ENCODE data around the gene PRR16.
"Not testable (repeated sequence)": the region's sequence is repeated elsewhere in the genome, so short reads cannot be mapped to it uniquely, and the experiment has no call there.

PRR16 gene

DNA sequence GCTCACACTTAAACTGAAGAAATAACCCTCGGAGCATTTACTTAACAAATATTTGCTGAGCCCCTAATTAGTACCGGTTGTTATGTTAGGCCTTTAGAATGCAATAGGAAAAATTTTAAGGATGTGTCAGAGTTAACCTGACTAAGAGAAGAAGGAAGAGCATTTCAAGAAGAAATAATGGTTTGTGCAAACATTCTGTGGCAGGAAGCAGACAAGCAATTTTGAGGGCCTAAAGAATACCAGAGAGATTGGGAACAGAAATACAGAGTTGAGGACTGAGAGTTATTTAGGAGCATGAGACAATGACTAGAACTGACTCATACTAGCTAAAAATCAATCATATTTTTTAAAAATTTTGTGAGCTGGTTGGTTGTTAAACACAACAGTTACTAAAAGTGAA is 218.8 kb downstream of the PRR16 start:
- no peak for DNase-seq

GRCh38 chr5:120683580-120683979 is 219.5 kb downstream of the PRR16 start:
- no peak for DNase-seq

GRCh38 chr5:120684213-120684612 is 220.1 kb downstream of the PRR16 start:
- no peak for DNase-seq

DNA sequence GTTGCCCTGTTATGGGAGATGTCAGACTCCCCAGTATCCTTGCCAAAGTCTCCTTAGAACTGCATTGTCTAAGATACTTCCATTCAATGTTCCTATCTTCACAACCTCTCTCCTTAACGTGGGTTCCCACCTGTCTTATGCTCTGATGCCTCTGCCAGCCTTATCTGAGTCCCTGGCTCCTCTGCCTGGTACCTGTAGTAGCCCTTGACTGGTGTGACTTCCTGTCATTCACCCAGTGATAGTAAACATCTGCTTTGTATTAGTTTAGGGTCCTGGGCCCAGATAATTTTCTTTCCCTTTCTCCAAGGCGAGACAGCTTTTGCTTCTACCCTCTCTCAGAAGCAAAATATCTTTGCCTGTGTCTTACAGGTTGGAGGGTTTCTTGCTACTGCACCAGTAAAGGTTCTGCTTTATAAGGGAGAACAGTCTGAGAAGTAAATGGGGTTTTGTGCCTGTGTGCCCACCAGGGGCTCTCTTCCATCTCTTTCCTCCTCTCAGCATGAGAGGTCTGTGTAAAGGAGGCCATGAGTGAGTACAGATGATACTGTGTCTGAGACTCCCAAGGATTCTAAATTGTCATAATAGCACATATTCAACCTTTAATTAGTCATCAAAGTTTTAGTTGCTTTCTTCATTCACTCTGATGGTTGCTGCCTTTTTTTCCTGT is 220.8 kb downstream of the PRR16 start:
- no peak for DNase-seq

DNA sequence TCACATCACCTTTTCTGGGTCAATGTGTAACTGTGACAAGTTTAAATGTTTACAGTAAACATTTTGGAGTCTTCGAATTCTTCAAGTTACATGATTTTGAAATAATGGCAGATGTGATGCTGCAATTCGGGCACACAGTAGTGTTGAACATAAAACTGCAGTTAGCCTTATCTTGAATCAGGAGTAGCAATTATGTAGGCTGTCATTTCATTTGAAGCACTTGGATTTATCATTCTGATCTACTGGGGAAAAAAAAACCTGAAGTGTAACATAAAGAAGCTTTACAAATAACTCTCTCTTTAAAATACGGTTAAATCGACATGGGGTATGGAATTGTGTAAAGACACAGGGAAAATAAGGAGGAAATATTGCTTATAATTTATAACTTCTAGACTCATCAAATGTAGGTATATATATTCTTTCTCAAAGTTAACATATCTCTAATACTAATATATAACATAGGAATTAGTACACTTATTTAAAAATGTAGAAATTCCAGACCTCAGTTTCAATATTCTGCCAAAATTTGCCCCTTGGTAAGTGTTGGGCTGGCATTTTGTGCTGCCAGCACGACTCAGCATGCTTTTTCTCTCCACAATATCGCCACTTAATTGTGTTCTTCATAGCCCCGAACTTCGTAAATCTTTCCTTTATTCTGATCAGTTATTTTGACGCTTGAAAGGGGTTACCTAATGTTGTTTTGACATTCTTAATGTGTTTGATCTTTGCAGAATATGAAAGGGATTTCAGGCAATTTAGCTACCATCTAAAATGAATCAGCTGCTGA is 226.7 kb downstream of the PRR16 start:
- DNase-seq: no peak

DNA sequence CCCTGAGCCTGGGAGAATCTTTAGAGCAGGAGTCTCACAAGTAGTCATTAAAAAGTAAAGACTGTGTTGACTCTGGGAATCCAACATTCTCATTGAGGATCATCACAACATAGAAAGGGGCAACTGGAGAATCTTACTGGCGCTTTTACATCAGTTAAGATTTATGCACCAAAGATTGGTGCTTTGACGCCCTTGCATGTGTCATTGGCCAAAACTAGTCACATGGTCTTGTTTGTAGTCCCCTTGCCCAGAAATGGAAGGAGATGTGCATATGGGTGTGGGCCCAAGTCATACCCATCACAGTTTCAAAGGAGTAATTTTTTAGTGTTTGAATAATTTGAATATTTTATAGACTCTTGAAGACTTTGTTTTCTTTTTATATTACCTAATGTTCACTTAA is 228.2 kb downstream of the PRR16 start:
- DNase-seq: no peak

DNA sequence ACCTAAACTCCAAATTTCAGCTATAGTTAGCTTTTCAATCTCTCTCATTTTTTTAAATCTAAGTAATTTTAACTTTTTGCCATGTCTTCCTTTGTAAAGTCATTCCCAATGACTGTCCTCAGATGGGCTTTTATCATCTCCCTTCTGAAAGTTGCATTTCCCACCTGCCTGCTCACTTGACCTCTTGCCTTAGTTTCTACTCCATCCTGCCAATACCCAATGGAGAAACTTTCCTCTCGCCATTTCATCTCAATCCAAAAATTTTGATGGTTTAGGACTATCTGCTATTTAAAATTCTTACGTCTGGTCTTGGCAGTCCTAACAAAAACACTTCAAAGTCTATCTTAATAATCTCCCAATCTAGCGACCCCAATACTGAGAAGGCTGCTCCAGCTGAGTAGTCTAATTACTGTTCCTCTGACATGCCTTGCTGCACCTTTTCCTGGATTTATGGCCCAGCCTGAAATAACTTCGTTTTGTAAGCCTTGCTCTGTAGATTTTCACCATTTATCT is 231.3 kb downstream of the PRR16 start:
- no peak for DNase-seq

- no peak for DNase-seq
Observed at GRCh38 chr5:120697147-120697546, 233.0 kb downstream of the PRR16 start.

- DNase-seq: not testable (repeated sequence)
Observed at GRCh38 chr5:120697670-120698327, 233.7 kb downstream of the PRR16 start.

GRCh38 chr5:120700653-120701052 is 236.6 kb downstream of the PRR16 start:
- DNase-seq: not testable (repeated sequence)

GRCh38 chr5:120702817-120703538 is 238.9 kb downstream of the PRR16 start:
- DNase-seq: not testable (repeated sequence)

GRCh38 chr5:120703918-120704587 is 240.0 kb downstream of the PRR16 start:
- DNase-seq: no peak

DNA sequence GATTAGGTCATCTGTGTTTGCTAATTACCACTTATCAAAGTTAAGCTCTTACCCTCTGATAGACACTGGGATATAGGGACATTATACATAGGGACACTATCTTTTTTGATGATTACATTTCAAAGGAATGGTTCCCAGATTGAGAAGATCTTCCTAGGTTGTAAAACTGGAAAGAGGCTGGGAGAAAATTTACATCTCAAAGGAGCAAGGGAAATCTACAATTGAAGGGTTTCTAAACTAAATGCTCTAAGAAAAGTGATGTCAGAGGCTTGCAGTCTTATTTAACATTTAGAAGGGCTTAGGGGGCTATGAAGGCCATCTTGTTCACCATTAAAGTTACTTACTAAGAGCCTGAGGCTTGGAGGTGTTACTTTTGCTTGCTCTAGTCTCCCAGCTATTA is 242.8 kb downstream of the PRR16 start:
- no peak for DNase-seq

DNA sequence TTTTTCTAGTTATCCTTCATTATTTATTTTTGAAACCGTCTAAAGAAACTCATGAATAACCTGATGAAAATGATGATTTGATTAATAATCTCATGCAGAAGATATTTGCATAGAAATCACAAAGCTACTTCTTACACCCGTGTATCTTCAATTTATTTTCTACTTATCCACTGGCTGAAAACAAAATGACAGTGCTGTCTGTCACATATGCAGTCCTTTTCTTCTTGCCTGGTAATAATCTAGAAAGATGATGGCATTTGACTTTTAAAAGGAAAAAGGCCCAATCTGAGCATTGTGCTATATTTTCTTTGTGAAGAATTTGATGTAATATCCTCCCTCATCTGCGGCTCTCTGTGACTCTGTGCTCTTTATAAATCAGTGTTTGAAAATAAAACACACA is 253.3 kb downstream of the PRR16 start:
- DNase-seq: no peak

DNA sequence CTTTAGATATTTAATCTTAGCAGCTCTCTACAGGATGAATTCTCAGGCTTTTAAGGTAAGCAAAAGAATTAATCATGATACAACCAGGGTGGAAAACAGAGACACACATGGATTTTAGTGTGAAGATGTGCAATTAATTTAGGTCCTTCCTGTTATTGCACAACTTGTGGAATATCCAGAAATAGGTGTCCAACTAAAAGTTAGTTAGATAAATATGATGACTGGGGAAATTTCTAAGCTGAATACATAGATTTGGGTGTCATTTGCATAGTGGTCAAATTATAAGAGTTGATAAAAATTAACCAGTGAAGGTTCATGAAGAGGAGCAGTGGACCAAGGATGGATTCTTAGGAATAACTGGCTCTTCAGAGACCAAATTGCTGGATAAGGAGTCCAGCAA is 266.1 kb downstream of the PRR16 start:
- no peak for DNase-seq

GRCh38 chr5:120734033-120734432 is 269.9 kb downstream of the PRR16 start:
- no peak for DNase-seq

DNA sequence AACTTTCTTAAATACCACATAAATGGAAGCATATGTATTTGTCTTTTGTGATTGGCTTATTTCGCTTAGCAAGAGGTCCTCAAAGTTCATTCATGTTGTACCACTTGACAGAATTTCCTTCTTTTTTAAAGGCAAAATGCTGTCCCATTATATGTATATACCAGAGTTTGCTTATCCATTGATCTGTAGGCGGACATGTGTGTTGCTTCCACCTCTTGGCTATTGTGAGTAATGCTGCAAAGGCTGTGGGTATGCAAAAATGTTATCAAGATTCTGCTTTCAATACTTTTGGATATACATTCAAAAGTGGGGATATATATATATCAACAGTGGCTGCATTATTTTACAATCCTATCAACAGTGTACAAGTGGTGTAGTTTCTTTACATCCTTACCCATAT is 271.0 kb downstream of the PRR16 start:
- DNase-seq: no peak
